B cell (primary cell): Measurements from ENCODE around the gene SKA3. TPM values are rescaled to one million over a fixed set of nuclear protein-coding genes. Genes with fewer than 3 reads are reported as not detected.

ENCODE experiments used
- ATAC-seq: fragments of 200-7000 bp; cut with Tn5 transposase; one replicate; pipeline ENCODE4 v1.10.0; 2021; ENCODE audit warnings: low read depth, mild to moderate bottlenecking, moderate number of reproducible peaks, moderate library complexity
- CTCF ChIA-PET: fragments of 350-600 bp; sonication (Branson Sonifier 250); formaldehyde crosslinking; loops from one replicate; lab custom pipeline; 2021; ENCODE audit warnings: antibody characterized with exemption, inconsistent platforms; lab: Charles Lee
- POLR2A ChIA-PET: fragments of 350-600 bp; sonication (Branson Sonifier 250); formaldehyde crosslinking; loops from one replicate; lab custom pipeline; 2021; ENCODE audit warnings: antibody characterized with exemption; lab: Charles Lee
- DNase-seq: peaks from one replicate; pipeline ENCODE4 v3.0.0; 2013
- H2AFZ ChIP-seq: 2 replicates; pipeline ENCODE4 v1.6.1; 2012; ENCODE audit warnings: mild to moderate bottlenecking, low read depth, low read length; ENCODE audit not compliant: insufficient read depth, poor library complexity, severe bottlenecking
- H3K27ac ChIP-seq, 2 donors: 1 replicate in 1 of 2; 2 replicates in 1 of 2; pipeline ENCODE4 v1.5.1; 2012 to 2013; ENCODE audit warnings: low read length in 2 of 2, mild to moderate bottlenecking in 2 of 2, moderate library complexity in 1 of 2
- H3K27me3 ChIP-seq, 4 experiments: fragments of 200-600 bp in 1 of 4; sonication (generic) in 1 of 4; replicated peaks in 1 of 4; 1 replicate in 2 of 4; 2 replicates in 2 of 4; pipeline versions ENCODE4 v1.6.1 to v1.7.0; 2013 to 2016; ENCODE audit warnings: low read length in 3 of 4, mild to moderate bottlenecking in 2 of 4, mixed read lengths in 1 of 4, moderate library complexity in 1 of 4; ENCODE audit not compliant: insufficient read depth in 4 of 4, control insufficient read depth in 3 of 4; ENCODE audit errors: control extremely low read depth in 1 of 4
- H3K36me3 ChIP-seq, 2 experiments: replicated peaks in 1 of 2; 1 replicate in 1 of 2; 2 replicates in 1 of 2; pipeline versions ENCODE4 v1.6.1 to v1.7.1; 2013; ENCODE audit warnings: low read length in 1 of 2; ENCODE audit not compliant: insufficient read depth in 2 of 2, control insufficient read depth in 1 of 2; ENCODE audit errors: control extremely low read depth in 1 of 2, extremely low read depth in 1 of 2
- H3K4me1 ChIP-seq, 2 donors: fragments of 200-600 bp in 1 of 2; sonication (generic) in 1 of 2; 1 replicate in 1 of 2; 2 replicates in 1 of 2; pipeline versions ENCODE4 v1.5.1 to v1.6.1; 2013 to 2017; ENCODE audit warnings: low read length in 2 of 2; ENCODE audit not compliant: control insufficient read depth in 2 of 2, insufficient read depth in 2 of 2
- H3K4me2 ChIP-seq: replicated peaks from 2 replicates; pipeline ENCODE3; 2012; ENCODE audit warnings: mild to moderate bottlenecking, low read depth, low read length; ENCODE audit not compliant: poor library complexity, severe bottlenecking
- H3K4me3 ChIP-seq, 5 experiments: fragments of 200-600 bp in 1 of 5; sonication (generic) in 1 of 5; 1 replicate in 3 of 5; 2 replicates in 2 of 5; pipeline versions ENCODE4 v1.5.1 to v1.7.0; 2011 to 2016; ENCODE audit warnings: low read length in 4 of 5, mild to moderate bottlenecking in 4 of 5, low read depth in 2 of 5, control low read depth in 1 of 5, moderate library complexity in 1 of 5; ENCODE audit not compliant: insufficient read depth in 1 of 5; ENCODE audit errors: control extremely low read depth in 1 of 5, extremely low read depth in 1 of 5
- H3K79me2 ChIP-seq: fragments of 200-600 bp; sonication (generic); one replicate; pipeline ENCODE4 v1.6.0; 2016; ENCODE audit warnings: low read length; ENCODE audit not compliant: control insufficient read depth, insufficient read depth
- H3K9ac ChIP-seq: fragments of 200-600 bp; sonication (generic); 2 replicates; pipeline ENCODE4 v1.6.1; 2017; ENCODE audit warnings: mild to moderate bottlenecking, low read length, moderate library complexity
- H3K9me3 ChIP-seq, 3 donors: one replicate each; pipeline versions ENCODE4 v1.6.1 to v1.7.1; 2013; ENCODE audit warnings: low read length in 2 of 3; ENCODE audit not compliant: control insufficient read depth in 2 of 3, insufficient read depth in 1 of 3; ENCODE audit errors: control extremely low read depth in 1 of 3
- H4K20me1 ChIP-seq: 2 replicates; pipeline ENCODE4 v1.6.0; 2012; ENCODE audit warnings: mild to moderate bottlenecking, low read length; ENCODE audit not compliant: insufficient read depth, control insufficient read depth, poor library complexity, severe bottlenecking
- H3K27ac Mint-ChIP-seq: one replicate; pipeline ENCODE4 v1.8.0; 2021; ENCODE audit warnings: mixed read lengths
- H3K27me3 Mint-ChIP-seq: one replicate; pipeline ENCODE4 v1.8.0; 2021; ENCODE audit warnings: mixed read lengths
- H3K4me1 Mint-ChIP-seq: one replicate; pipeline ENCODE4 v1.8.0; 2021; ENCODE audit warnings: mixed read lengths
- H3K4me3 Mint-ChIP-seq: one replicate; pipeline ENCODE4 v1.8.0; 2021; ENCODE audit warnings: mixed read lengths
- H3K9me3 Mint-ChIP-seq: one replicate; pipeline ENCODE4 v1.8.0; 2022; ENCODE audit warnings: mixed read lengths; ENCODE audit not compliant: insufficient read depth
- CTCF ChIP-seq: fragments of 200-600 bp; IDR thresholded peaks from one replicate; pipeline ENCODE4 v1.8.0; 2022; ENCODE audit warnings: antibody characterized with exemption, mild to moderate bottlenecking
- EZH2 ChIP-seq: IDR thresholded peaks from 2 replicates; pipeline ENCODE4 v1.6.1; 2012; ENCODE audit warnings: borderline replicate concordance, low read depth, mild to moderate bottlenecking, moderate library complexity, low read length; ENCODE audit not compliant: insufficient read depth, poor library complexity, severe bottlenecking
- WGBS: methylation state at CpG from one replicate; pipeline ENCODE4 v1.1.5; 2013; ENCODE audit warnings: missing lambda C conversion rate; ENCODE audit not compliant: insufficient coverage; 5-methylcytosine and 5-hydroxymethylcytosine counted together
- intact Hi-C: fragments of 100-400 bp; cut with micrococcal nuclease; formaldehyde crosslinking; loops from one replicate; pipeline ENCODE4 v1.10.0; 2022
- polyA plus RNA-seq: library from polyadenylated mRNA; depleted of rRNA; stranded (reverse); fragments of >200 nt; gene quantifications from 2 replicates; pipeline ENCODE4 v1.2.3, GENCODE V29; 2012
- total RNA-seq, 2 donors: library from RNA; stranded (reverse); fragments of 120-200 nt in 1 of 2; gene quantifications; 1 replicate in 1 of 2; 2 replicates in 1 of 2; pipeline versions ENCODE4 v1.2.3 to v1.2.4, GENCODE V29; 2013 to 2022

The SKA3 gene
- total and polyA plus RNA-seq, 2 donors (not counting 1 experiment from before 2014, with no cell fraction given), result 0.07 to 0.20 TPM

GRCh38 chr13:21123956-21124355 lies 52.4 kb downstream of the SKA3 start:
- Histone ChIP-seq H3K79me2 (no peaks in the 10 kb centered on the region), H4K20me1 (no peaks in the 10 kb centered on the region), H3K4me1 (no peaks in the 10 kb centered on the region), H3K9ac (no peak overlapping the region), H3K9me3 (no peaks in the 10 kb centered on the region), H3K4me3 (no peak overlapping the region), H3K27ac (no peak overlapping the region), H3K4me2 (no peak overlapping the region), H3K36me3 (no peaks in the 10 kb centered on the region), H2AFZ (no peak overlapping the region), H3K27me3 (no peaks in the 10 kb centered on the region)
- POLR2A ChIA-PET, result interaction anchor here (0.7 kb wide), 1 partner anchor 351 kb away, joined by 4 read pairs; no protein-coding TSS in a partner anchor
- Mint-ChIP-seq H3K27ac (no peak overlapping the region), H3K4me3 (no peak overlapping the region), H3K27me3 (peaks cover 4% of the 10 kb centered on the region), H3K4me1 (no peaks in the 10 kb centered on the region), H3K9me3 (peaks cover 3% of the 10 kb centered on the region)
- TF ChIP-seq CTCF (no peak), EZH2 (no peak)
- DNase-seq, result no peak
- WGBS, result 85% methylated on average over 6 of the region's 8 CpGs
- intact Hi-C loops, result no loop called here
- no peak for ATAC-seq
- CTCF ChIA-PET, result no interaction called here

- H3K9me3 Mint-ChIP-seq, result peaks cover 3% of the 10 kb centered on the region
- POLR2A ChIA-PET, result no interaction called here
- DNase-seq (no peak), ATAC-seq (no peak)
- no peak for TF ChIP-seq EZH2
- TF ChIP-seq CTCF, result no peak
- no peaks in the 10 kb centered on the region for H3K4me1 Mint-ChIP-seq
- intact Hi-C loops, result no loop called here
- Histone ChIP-seq H3K9me3 (no peaks in the 10 kb centered on the region), H2AFZ (no peak overlapping the region), H3K9ac (no peak overlapping the region), H3K36me3 (no peaks in the 10 kb centered on the region), H3K27ac (no peak overlapping the region), H3K27me3 (no peaks in the 10 kb centered on the region), H4K20me1 (no peaks in the 10 kb centered on the region), H3K4me3 (no peak overlapping the region), H3K79me2 (no peaks in the 10 kb centered on the region), H3K4me1 (no peaks in the 10 kb centered on the region), H3K4me2 (no peak overlapping the region)
- WGBS, result 100% methylated on average over 3 of the region's 9 CpGs
- no peak overlapping the region for H3K27ac Mint-ChIP-seq
- CTCF ChIA-PET, result interaction anchor here (0.6 kb wide), 1 partner anchor 359 kb away, joined by 3 read pairs; no protein-coding TSS in a partner anchor
- H3K4me3 Mint-ChIP-seq, result no peak overlapping the region
- peaks cover 4% of the 10 kb centered on the region for H3K27me3 Mint-ChIP-seq
These were observed 54.7 kb downstream of the SKA3 start for GRCh38 chr13:21121616-21122015.
